ENCODE results near the gene INTS11. TPM values are rescaled to one million over a fixed set of nuclear protein-coding genes. Genes with fewer than 3 reads are reported as not detected.
A peak's percentile ranks its signal among the peaks of the same experiment; 100 is the strongest.

Gene INTS11
- total and polyA plus RNA-seq, 2 of the 13 experiments (the other 11 are each of a cell fraction or from before 2014, with no cell fraction given): 52.8 to 94.8 TPM

DNA sequence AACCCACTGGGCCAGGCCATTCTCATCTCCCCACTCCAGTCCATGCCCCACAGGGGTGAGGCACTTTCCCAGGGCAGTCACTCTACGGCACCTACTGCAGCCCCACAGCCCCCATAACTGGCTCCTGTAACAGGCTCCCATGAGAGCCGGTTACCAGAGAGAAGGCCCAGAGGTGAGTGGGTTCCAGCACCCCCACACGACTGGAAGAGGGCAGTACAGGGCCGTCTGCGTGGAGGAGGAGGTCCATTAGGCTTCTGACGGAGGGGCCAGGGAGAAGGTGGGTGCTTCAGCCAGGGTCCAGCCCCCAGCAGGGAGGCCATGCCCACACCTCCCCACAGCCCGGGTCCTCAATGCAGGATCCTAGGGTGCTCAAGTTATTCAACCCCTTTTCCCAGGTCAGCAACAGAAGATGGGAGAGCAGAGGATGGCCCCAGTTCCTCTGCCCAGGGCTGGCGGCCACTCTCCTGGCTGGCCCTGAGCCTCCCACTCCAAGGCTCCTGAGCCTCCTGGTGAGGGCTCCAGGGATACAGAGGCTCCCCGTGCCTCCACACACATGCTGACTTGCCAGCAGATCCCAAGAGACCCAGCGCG, 18.3 kb downstream of the INTS11 start (continued):
- TF ChIP-seq NR2F1 (CRISPR knock-in tag; IDR thresholded peaks at IDR 0.05): no peak
- TF ChIP-seq HOXD1 (CRISPR knock-in tag; IDR thresholded peaks at IDR 0.05): no peak
- no peak for TF ChIP-seq MYNN (CRISPR knock-in tag; IDR thresholded peaks at IDR 0.05; ENCODE audit: low read depth)
- TF ChIP-seq ETV6 (CRISPR knock-in tag; conservative IDR thresholded peaks at IDR 0.05): peak; percentile 37; the same call in 1 of the 2 replicates
- 0 out of 2 replicates have a peak, but pooled peaks have one; percentile 2 for TF ChIP-seq POLR2AphosphoS5 (IDR thresholded peaks at IDR 0.05; ENCODE audit: low read depth, low read length)
- TF ChIP-seq ZBTB37 (CRISPR knock-in tag; IDR thresholded peaks at IDR 0.05): no peak
- TF ChIP-seq, protein P1, sequence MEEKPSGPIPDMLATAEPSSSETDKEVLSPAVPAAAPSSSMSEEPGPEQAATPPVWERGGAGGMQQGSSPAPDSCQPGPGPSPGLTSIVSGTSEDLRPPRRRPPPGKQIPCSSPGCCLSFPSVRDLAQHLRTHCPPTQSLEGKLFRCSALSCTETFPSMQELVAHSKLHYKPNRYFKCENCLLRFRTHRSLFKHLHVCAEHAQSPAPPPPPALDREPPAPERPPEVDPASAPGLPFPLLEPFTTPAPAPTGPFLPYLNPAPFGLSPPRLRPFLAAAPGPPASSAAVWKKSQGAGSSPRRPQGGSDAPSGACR (CRISPR knock-in tag; IDR thresholded peaks at IDR 0.05): no peak
- no peak for TF ChIP-seq ZNF549 (CRISPR knock-in tag; IDR thresholded peaks at IDR 0.05)
- TF ChIP-seq KDM5A (IDR thresholded peaks at IDR 0.05; ENCODE audit: borderline replicate concordance, low read length): no peak
- no peak; the same call in 1 of the 2 replicates for TF ChIP-seq NCOR1 (IDR thresholded peaks at IDR 0.05; ENCODE audit: borderline replicate concordance, low read length)
- TF ChIP-seq MXD4 (CRISPR knock-in tag; IDR thresholded peaks at IDR 0.05): 0 out of 2 replicates have a peak, but pooled peaks have one; percentile 17
- 0 out of 2 replicates have a peak, but pooled peaks have one; percentile 16 for TF ChIP-seq ZBED4 (CRISPR knock-in tag; IDR thresholded peaks at IDR 0.05; ENCODE audit: borderline replicate concordance)
- no peak for TF ChIP-seq SMAD1 (CRISPR knock-in tag; IDR thresholded peaks at IDR 0.05; ENCODE audit: borderline replicate concordance, low read depth)
- TF ChIP-seq, protein P2, sequence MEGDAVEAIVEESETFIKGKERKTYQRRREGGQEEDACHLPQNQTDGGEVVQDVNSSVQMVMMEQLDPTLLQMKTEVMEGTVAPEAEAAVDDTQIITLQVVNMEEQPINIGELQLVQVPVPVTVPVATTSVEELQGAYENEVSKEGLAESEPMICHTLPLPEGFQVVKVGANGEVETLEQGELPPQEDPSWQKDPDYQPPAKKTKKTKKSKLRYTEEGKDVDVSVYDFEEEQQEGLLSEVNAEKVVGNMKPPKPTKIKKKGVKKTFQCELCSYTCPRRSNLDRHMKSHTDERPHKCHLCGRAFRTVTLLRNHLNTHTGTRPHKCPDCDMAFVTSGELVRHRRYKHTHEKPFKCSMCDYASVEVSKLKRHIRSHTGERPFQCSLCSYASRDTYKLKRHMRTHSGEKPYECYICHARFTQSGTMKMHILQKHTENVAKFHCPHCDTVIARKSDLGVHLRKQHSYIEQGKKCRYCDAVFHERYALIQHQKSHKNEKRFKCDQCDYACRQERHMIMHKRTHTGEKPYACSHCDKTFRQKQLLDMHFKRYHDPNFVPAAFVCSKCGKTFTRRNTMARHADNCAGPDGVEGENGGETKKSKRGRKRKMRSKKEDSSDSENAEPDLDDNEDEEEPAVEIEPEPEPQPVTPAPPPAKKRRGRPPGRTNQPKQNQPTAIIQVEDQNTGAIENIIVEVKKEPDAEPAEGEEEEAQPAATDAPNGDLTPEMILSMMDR (CRISPR knock-in tag; IDR thresholded peaks at IDR 0.05): peak; percentile 56
- no peak for TF ChIP-seq ZNF138 (CRISPR knock-in tag; IDR thresholded peaks at IDR 0.05; ENCODE audit: low read depth)
- no peak for TF ChIP-seq PAWR (CRISPR knock-in tag; IDR thresholded peaks at IDR 0.05; ENCODE audit: borderline replicate concordance)
- no peak for TF ChIP-seq ZNF292 (CRISPR knock-in tag; IDR thresholded peaks at IDR 0.05; ENCODE audit: borderline replicate concordance, low read depth)
- TF ChIP-seq ZNF576 (CRISPR knock-in tag; IDR thresholded peaks at IDR 0.05): no peak
